Measurements from ENCODE around the gene MPZL1. TPM values are rescaled to one million over a fixed set of nuclear protein-coding genes. Genes with fewer than 3 reads are reported as not detected.

The MPZL1 gene
- total and polyA plus RNA-seq, 2 donors (not counting 3 experiments of a cell fraction or from before 2014, with no cell fraction given) = 41.7 to 99.1 TPM

DNA sequence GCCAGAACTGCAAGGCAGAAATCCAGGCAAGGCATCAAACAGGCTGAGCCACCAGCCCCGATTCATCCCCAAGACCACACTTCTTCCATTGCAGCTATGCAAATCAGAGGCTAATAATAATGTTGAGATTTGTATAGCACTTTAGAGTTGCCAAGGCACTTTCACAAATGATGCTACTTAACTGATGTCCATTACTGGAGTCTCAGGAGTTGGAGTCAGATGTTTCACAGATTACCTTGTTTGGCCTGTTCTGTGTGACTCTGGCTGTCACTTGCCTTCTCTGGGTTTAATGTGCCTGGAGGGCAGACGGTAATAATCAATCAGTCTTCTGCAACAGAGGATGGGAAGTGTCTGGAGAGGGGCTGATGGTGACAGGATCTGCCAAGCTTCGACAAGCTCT, 40.8 kb upstream of the MPZL1 start:
- no peak for DNase-seq (ENCODE audit: low read depth, low spot score)
- no TSS peak for BruUV-seq (replicated peaks)
- Histone ChIP-seq H3K27ac (ENCODE audit: insufficient read depth, low read depth, low read length) (no peak overlapping the region), H3K9me1 (replicated peaks; ENCODE audit: control insufficient read depth, extremely low read depth, insufficient read depth, low read length) (no peaks in the 10 kb centered on the region), H3K4me3 (replicated peaks in 1 of 3; ENCODE audit: insufficient read depth in 1 of 3, low read depth in 1 of 3, low read length in 3 of 3) (no peak overlapping the region), H3K4me2 (ENCODE audit: insufficient read depth, low read length) (no peak overlapping the region), H2AFZ (ENCODE audit: low read depth, low read length) (no peak overlapping the region), H3K79me2 (ENCODE audit: control insufficient read depth, insufficient read depth, low read length) (no peaks in the 10 kb centered on the region), H3K9me3 (replicated peaks; ENCODE audit: control insufficient read depth, insufficient read depth, low read length) (no peaks in the 10 kb centered on the region), H3K27me3 (ENCODE audit: control insufficient read depth in 2 of 2, insufficient read depth in 2 of 2, low read length in 2 of 2) (peaks cover 4 to 8% of the 10 kb centered on the region in 2 experiments), H3K9ac (replicated peaks; ENCODE audit: extremely low read depth, insufficient read depth, low read length) (no peak overlapping the region), H4K20me1 (replicated peaks; ENCODE audit: control insufficient read depth, extremely low read depth, insufficient read depth, low read length) (no peaks in the 10 kb centered on the region), H3K4me1 (ENCODE audit: control insufficient read depth, extremely low read depth, insufficient read depth, low read length) (no peaks in the 10 kb centered on the region), H3K36me3 (ENCODE audit: control insufficient read depth in 2 of 2, extremely low read depth in 1 of 2, insufficient read depth in 2 of 2, low read length in 2 of 2) (no peaks in the 10 kb centered on the region)
- no peak for TF ChIP-seq FOS (IDR thresholded peaks at IDR 0.05; ENCODE audit: borderline replicate concordance, insufficient read depth, low read length)
- no peak for TF ChIP-seq JUN (IDR thresholded peaks at IDR 0.05; ENCODE audit: borderline replicate concordance, insufficient read depth, insufficient read length, low read depth)
- TF ChIP-seq, protein P1, sequence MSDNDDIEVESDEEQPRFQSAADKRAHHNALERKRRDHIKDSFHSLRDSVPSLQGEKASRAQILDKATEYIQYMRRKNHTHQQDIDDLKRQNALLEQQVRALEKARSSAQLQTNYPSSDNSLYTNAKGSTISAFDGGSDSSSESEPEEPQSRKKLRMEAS (IDR thresholded peaks at IDR 0.05; ENCODE audit: insufficient read depth, insufficient read length) = no peak
- no peak for TF ChIP-seq EZH2 (IDR thresholded peaks at IDR 0.05; ENCODE audit: borderline replicate concordance, low read depth, low read length, severe bottlenecking)
- no peak for FAIRE-seq
- CTCF ChIA-PET = interaction anchor here (0.6 to 1.5 kb wide), 4 partner anchors 9 to 604 kb away, joined by 3 to 5 read pairs (median 4); no protein-coding TSS in a partner anchor
- dilution Hi-C loops (cut with MboI; ENCODE audit: extremely low pct_ligation_motif_present, low sequenced_read_pairs) (no loop called here), intact Hi-C loops (cut with micrococcal nuclease) (loop anchor here (10.0 kb wide), 1 partner anchor 236 kb away; no protein-coding TSS in a partner anchor)
- POLR2A ChIA-PET = no interaction called here

DNA sequence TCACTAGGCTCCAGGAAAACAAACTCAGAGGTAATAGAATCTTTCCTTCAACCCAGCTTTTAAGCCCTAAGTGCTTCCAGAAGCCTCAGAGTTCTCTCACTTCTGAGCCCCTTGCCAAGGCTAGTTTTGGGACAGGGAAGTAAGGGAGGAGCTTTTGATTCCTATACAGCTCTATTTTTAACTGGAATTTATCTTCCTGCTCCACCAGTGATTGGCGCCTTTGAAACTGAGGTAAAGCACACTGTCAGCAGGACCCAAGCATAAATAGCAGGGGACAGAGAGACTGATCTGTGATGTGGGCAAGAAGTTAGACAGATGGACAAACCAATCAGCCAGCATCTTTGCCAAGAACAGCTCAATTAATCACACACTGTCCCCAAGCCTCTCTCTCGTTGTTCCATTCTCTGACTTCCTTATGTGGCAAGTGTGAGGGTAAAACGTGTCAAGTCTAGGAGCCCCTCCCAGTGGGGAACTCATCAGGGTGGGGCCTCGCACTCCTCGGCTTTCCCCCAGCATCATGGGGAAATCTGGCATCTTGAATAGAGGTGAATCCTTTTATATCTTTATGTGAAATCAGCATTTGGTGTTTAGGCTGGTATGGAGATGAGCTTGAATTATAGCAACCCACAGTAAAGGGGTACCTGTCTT, 40.2 kb upstream of the MPZL1 start:
- H3K27ac ChIP-seq (ENCODE audit: insufficient read depth, low read depth, low read length) = no peak overlapping the region
- POLR2A ChIA-PET = no interaction called here
- H4K20me1 ChIP-seq (replicated peaks; ENCODE audit: control insufficient read depth, extremely low read depth, insufficient read depth, low read length) = no peaks in the 10 kb centered on the region
- H3K9ac ChIP-seq (replicated peaks; ENCODE audit: extremely low read depth, insufficient read depth, low read length) = no peak overlapping the region
- intact Hi-C loops (cut with micrococcal nuclease) (loop anchor here (10.0 kb wide), 1 partner anchor 237 kb away; no protein-coding TSS in a partner anchor), dilution Hi-C loops (cut with MboI; ENCODE audit: extremely low pct_ligation_motif_present, low sequenced_read_pairs) (no loop called here)
- H3K9me3 ChIP-seq (replicated peaks; ENCODE audit: control insufficient read depth, insufficient read depth, low read length) = no peaks in the 10 kb centered on the region
- no peak overlapping the region for H2AFZ ChIP-seq (ENCODE audit: low read depth, low read length)
- FAIRE-seq = no peak
- no TSS peak for BruUV-seq (replicated peaks)
- H3K4me2 ChIP-seq (ENCODE audit: insufficient read depth, low read length) = no peak overlapping the region
- H3K4me1 ChIP-seq (ENCODE audit: control insufficient read depth, extremely low read depth, insufficient read depth, low read length) = no peaks in the 10 kb centered on the region
- no peaks in the 10 kb centered on the region for H3K79me2 ChIP-seq (ENCODE audit: control insufficient read depth, insufficient read depth, low read length)
- CTCF ChIA-PET = interaction anchor here (1.0 to 1.5 kb wide), 3 partner anchors 9 to 81 kb away, joined by 3 to 5 read pairs (median 4); no protein-coding TSS in a partner anchor
- H3K27me3 ChIP-seq (ENCODE audit: control insufficient read depth in 2 of 2, insufficient read depth in 2 of 2, low read length in 2 of 2) = peaks cover 6 to 10% of the 10 kb centered on the region in 2 experiments
- DNase-seq (ENCODE audit: low read depth, low spot score) = no peak
- TF ChIP-seq EZH2 (IDR thresholded peaks at IDR 0.05; ENCODE audit: borderline replicate concordance, low read depth, low read length, severe bottlenecking) (no peak), FOS (IDR thresholded peaks at IDR 0.05; ENCODE audit: borderline replicate concordance, insufficient read depth, low read length) (no peak), JUN (IDR thresholded peaks at IDR 0.05; ENCODE audit: borderline replicate concordance, insufficient read depth, insufficient read length, low read depth) (no peak), POLR2AphosphoS5 (IDR thresholded peaks at IDR 0.05; ENCODE audit: insufficient read depth, low read depth, low read length) (no peak), MYC (IDR thresholded peaks at IDR 0.05; ENCODE audit: low read depth, low read length) (no peak), GATA2 (IDR thresholded peaks at IDR 0.05; ENCODE audit: insufficient read depth, insufficient read length, low read depth, low read length) (no peak), POLR2A (IDR thresholded peaks at IDR 0.05; ENCODE audit: low read depth, low read length) (no peak)
- TF ChIP-seq, protein P2, sequence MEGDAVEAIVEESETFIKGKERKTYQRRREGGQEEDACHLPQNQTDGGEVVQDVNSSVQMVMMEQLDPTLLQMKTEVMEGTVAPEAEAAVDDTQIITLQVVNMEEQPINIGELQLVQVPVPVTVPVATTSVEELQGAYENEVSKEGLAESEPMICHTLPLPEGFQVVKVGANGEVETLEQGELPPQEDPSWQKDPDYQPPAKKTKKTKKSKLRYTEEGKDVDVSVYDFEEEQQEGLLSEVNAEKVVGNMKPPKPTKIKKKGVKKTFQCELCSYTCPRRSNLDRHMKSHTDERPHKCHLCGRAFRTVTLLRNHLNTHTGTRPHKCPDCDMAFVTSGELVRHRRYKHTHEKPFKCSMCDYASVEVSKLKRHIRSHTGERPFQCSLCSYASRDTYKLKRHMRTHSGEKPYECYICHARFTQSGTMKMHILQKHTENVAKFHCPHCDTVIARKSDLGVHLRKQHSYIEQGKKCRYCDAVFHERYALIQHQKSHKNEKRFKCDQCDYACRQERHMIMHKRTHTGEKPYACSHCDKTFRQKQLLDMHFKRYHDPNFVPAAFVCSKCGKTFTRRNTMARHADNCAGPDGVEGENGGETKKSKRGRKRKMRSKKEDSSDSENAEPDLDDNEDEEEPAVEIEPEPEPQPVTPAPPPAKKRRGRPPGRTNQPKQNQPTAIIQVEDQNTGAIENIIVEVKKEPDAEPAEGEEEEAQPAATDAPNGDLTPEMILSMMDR (IDR thresholded peaks at IDR 0.05; ENCODE audit: extremely low read depth in 1 of 2, insufficient read depth in 1 of 2, low read depth in 1 of 2, low read length in 2 of 2) = no peak
- TF ChIP-seq, protein P1 (IDR thresholded peaks at IDR 0.05; ENCODE audit: insufficient read depth, insufficient read length) = no peak
- H3K9me1 ChIP-seq (replicated peaks; ENCODE audit: control insufficient read depth, extremely low read depth, insufficient read depth, low read length) = no peaks in the 10 kb centered on the region
- H3K36me3 ChIP-seq (ENCODE audit: control insufficient read depth in 2 of 2, extremely low read depth in 1 of 2, insufficient read depth in 2 of 2, low read length in 2 of 2) = no peaks in the 10 kb centered on the region
- no peak overlapping the region for H3K4me3 ChIP-seq (replicated peaks in 1 of 3; ENCODE audit: insufficient read depth in 1 of 3, low read depth in 1 of 3, low read length in 3 of 3)
